GM18909 (cell line): ENCODE measurements around the gene CPPED1.

Experiments
- ATAC-seq: cut with Tn5 transposase; IDR thresholded peaks from one replicate; pipeline ENCODE4 v1.9.1; 2021; ENCODE audit warnings: mild to moderate bottlenecking; ENCODE audit not compliant: unreplicated experiment, poor library complexity

CPPED1 gene

DNA sequence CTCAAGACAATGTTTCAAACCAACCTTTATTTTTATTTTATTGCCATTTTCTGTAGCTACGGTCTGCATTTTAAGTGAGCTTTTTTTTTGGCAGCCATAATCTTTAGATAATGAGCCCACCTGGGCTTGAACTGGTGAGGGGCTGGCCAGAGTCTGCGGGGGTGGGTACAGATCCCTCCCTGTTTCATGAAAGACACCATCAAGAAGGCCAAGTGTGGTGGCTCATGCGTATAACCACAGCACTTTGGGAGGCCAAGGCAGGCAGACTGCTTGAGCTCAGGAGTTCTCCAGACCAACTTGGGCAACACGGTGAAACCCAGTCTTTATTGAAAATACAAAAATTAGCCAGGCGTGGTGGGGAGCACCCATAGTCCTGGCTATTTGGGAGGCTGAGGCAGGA is 113.7 kb downstream of the CPPED1 start:
- no peak for ATAC-seq

DNA sequence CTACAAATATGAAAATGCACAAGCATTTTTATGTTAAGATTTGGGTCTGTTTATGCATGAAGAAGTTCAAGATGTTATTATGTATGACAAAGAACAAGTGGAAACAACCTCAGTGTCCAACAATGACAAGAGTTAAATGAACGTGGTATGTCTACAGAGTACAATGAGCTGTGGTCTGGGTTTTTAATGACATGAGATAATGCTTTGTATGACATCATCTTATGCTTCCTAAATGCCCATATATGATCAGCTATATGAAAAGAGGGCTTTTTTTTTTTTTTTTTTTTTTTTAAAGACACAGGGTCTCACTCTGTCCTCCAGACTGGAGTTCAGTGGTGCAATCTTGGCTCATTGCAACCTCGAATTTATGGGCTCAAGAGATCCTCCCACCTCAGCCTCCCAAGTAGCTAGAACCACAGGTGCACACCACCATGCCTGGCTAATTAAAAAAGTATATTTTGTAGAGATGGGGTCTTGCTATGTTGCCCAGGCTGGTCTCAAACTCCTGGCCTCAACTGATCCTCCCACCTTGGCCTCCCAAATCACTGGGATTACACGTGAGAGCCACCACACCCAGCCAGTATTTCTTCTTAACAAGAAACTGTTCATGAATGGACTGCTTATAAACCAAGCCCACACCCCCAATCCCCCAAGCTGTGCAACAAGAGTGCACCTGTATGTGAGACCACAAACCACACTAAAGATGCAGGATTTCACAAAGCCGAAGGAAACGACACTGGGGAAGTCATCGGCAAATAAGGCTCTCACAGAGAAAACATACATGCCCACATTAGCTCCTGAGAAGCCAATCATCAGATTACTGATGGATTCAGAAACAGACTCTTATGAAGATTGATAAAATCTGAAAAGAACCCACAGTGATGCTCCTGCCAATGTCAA is 114.5 kb downstream of the CPPED1 start:
- ATAC-seq = no peak

DNA sequence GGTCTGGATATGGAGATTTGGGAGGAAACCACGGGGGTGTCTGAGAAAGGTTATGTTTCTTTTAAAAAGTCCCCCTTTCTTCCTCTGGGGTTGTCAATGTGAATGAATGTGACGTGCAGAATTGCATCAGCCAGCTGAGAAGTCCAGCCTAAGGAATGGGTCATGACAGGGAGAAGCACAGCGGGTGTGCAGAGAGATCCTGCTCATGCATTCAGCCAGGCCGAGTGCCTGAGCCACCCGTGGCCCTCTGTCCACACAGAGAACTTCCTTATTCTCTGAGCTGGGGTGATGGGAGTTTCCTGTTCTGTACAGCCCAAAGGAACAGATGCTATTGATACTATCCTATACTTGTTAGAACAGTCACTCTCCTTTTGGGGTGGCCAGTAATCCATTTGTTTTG is 117.9 kb downstream of the CPPED1 start:
- no peak for ATAC-seq

GRCh38 chr16:12682432-12683165 is 121.1 kb downstream of the CPPED1 start:
- ATAC-seq = no peak

GRCh38 chr16:12681653-12682052 is 122.0 kb downstream of the CPPED1 start:
- ATAC-seq = no peak

- ATAC-seq = no peak
These were observed 123.2 kb downstream of the CPPED1 start for GRCh38 chr16:12680531-12680930.

- ATAC-seq = no peak
These were observed 123.9 kb downstream of the CPPED1 start for GRCh38 chr16:12679660-12680272.

DNA sequence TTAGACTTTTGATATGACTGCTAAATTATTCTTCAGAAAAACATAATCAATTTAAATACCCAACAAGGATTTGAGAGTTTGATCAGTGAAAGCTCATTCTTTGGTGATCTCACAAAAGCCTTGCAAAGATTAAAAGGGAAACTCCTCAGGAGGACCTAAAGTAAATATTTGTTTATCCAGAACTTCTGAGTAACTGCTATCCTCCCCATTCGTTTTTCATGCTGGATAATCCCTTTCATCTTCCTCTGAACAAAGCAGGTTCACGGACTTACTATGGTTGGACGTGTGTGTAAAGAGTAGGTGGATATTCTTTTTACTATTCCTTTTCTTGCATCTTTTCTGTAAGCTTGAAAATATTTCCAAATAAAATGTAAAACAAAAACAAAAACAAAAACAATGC is 124.7 kb downstream of the CPPED1 start:
- ATAC-seq = no peak

- no peak for ATAC-seq
These were observed 126.2 kb downstream of the CPPED1 start for GRCh38 chr16:12677502-12677901.

DNA sequence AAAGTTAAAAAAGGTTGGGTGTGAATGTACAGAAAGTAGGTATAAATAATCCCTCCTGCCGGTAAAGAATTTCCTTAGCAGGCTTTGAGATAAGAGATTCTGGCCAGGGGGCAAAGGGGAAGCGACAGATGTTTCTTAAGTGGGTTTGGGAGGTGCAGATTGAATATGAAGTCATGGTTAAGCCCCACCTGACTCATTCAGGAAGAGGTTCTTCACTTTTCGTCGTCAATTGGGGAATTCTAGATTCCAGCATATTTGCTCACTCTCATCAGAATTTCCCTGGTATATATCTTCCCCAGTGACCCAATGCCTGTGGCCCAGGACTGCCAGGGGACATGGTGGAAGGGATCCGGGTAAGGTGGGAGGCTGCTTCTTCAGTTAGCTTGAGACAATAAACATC is 127.8 kb downstream of the CPPED1 start:
- ATAC-seq = no peak

DNA sequence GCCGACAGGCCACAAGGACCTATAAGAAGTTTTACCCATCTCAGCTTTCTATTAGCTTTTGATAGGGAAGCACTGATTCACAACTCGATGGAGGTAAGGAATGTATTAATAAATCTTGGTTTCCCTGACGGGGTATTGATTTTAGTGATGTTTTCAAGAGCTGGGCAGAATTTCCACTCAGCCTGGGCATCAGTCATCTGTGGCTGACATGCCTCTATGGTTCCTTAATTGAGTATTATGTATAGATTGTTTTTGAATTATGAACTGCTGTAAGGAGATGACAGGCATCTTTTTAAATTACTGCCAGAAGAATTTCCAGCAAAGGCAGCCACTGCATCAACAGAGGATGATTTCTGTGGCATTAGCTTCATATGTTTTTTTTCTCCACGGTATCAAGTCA is 128.6 kb downstream of the CPPED1 start:
- ATAC-seq = no peak

GRCh38 chr16:12674524-12674923 is 129.2 kb downstream of the CPPED1 start:
- no peak for ATAC-seq

DNA sequence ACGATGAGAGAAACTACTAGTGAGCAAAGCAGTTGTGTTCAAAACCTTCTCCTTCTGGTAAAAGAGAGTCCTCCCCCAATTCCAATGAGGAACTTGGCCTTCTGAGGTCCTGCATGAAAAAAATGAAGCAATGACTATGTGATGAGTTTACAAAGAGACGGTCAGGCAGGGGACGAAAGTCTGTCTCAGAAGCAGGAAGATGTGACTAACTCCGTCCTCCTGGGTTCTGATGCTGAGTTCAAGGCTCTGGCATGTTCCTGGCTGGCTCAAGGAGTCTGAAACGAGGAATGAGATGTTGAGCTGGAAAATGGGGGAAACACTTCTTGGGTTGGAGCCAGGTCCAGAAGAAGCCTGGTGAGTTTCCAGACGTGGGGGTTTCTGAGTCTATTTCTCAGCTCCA is 129.6 kb downstream of the CPPED1 start:
- no peak for ATAC-seq

DNA sequence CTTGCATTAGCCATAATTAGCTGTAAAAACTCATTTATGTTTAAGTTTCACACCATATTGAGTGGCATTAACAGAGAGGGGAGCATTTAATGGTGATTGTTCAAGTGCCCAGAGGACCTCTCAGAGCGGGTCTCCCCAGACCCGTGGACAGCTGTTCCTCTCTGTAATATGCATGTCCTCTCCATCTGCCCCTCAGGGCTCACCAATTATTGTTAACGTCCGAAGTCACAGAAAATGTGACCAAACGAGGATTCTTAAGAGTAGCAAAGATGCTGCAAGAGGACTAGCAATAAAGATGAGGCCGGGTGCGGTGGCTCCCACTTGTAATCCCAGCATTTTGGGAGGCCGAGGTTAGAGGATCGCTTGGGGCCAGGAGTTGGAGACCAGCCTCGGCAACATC is 130.2 kb downstream of the CPPED1 start:
- ATAC-seq = no peak

GRCh38 chr16:12672986-12673385 is 130.7 kb downstream of the CPPED1 start:
- no peak for ATAC-seq

- no peak for ATAC-seq
These were observed 133.8 kb downstream of the CPPED1 start for GRCh38 chr16:12669908-12670307.

- no peak for ATAC-seq
These were observed 135.8 kb downstream of the CPPED1 start for GRCh38 chr16:12667909-12668308.

DNA sequence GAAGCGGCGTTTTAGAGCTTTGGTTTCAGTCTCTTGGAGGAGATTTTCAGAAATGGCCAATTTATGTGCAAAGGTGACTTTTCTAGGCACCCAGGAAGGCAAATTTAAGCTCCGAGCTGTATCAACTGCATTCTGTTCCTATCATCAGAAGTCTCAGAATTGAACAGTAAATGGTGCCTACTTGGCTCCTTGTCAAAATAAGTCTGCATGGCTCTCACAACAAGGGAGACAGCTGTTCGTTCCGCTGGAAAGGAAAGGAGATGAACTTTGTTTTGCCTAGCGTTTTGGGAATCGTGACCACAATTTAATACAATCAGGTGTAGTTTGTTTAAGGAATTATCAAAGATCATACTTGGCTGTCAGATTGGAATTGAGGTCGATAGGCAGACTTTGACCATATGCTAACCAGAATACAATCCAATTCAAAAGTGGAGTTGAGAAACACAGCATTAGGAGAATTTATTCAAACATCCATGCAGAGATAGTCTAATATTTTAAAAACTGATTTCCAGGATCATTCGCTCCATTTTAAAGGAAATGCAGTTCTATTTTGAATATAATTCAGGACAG is 139.4 kb downstream of the CPPED1 start:
- ATAC-seq = no peak

DNA sequence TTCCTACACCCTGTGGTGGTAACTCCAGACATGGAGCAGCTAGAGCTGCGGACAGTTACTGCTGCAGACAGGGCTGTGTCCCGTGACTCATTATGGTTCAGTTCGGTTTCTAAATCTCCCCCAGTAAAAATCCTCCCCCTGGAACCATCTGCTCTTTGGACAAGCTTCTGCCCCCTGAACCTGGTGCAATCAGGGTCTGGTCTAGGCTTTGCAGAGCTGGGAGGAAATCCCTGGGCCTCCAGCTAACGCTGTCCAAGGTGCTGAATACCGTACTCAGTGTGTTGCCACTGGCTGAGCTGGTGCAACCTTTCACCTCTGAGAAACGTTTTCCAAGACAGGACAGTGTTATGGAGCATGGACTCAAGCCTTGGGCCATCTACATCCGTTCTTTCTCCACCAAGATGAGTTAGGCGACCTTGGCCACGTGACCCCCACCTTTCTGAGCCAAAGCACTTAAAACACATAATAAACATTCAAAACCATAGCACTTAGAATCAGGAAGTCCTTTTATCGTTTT is 142.0 kb downstream of the CPPED1 start:
- ATAC-seq = no peak

DNA sequence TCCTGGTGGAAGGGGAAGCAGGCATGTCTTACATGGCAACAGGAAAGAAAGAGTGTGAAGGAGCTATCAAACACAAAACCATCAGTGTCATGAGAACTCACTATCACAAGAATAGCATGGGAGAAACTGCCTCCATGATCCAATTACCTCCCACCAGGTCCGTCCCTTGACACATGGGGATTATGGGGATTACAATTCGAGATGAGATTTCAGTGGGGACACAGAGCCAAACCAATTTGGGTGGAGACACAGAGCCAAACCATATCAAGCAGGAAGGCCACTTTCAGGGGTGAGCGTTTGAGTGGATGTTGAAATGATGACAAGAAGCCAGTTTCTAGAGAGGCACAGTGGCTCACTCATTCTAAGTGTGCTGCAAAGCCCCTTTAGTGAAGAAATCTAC is 143.8 kb downstream of the CPPED1 start:
- no peak for ATAC-seq

GRCh38 chr16:12658506-12658905 is 145.2 kb downstream of the CPPED1 start:
- no peak for ATAC-seq
